Progenitor cell of endocrine pancreas (in vitro differentiated cells): ENCODE data around the gene ENOSF1. TPM values are rescaled to one million over a fixed set of nuclear protein-coding genes. Genes with fewer than 3 reads are reported as not detected.

Experiments used
- DNase-seq: peaks from one replicate; pipeline ENCODE4 v3.0.0; 2021; ENCODE audit warnings: low spot score; ENCODE audit not compliant: unreplicated experiment
- H3K27ac Mint-ChIP-seq: 2 replicates; pipeline ENCODE4 v1.8.0; 2021; ENCODE audit warnings: mild to moderate bottlenecking, moderate library complexity, mixed read lengths
- H3K27me3 Mint-ChIP-seq: 2 replicates; pipeline ENCODE4 v1.8.0; 2021; ENCODE audit warnings: mixed read lengths
- H3K36me3 Mint-ChIP-seq: 2 replicates; pipeline ENCODE4 v1.8.0; 2022; ENCODE audit warnings: mixed read lengths; ENCODE audit not compliant: insufficient read depth
- H3K4me1 Mint-ChIP-seq: 2 replicates; pipeline ENCODE4 v1.8.0; 2021; ENCODE audit warnings: low read depth, mixed read lengths
- H3K4me3 Mint-ChIP-seq: 2 replicates; pipeline ENCODE4 v1.8.0; 2021; ENCODE audit warnings: low read depth, mild to moderate bottlenecking, moderate library complexity, mixed read lengths
- H3K9me3 Mint-ChIP-seq: 2 replicates; pipeline ENCODE4 v1.8.0; 2021; ENCODE audit warnings: low read depth, mixed read lengths
- CTCF ChIP-seq: fragments of 200-600 bp; sonication (generic); IDR thresholded peaks from one replicate; pipeline ENCODE4 v1.5.0; 2021; ENCODE audit warnings: antibody characterized with exemption, mild to moderate bottlenecking; ENCODE audit not compliant: unreplicated experiment
- total RNA-seq: library from RNA; stranded (reverse); gene quantifications from 2 replicates; pipeline ENCODE4 v1.2.1, GENCODE V29; 2021

The ENOSF1 gene
- total RNA-seq, 1 donor from 2014 or later, result 70.8 TPM

- Mint-ChIP-seq H3K27me3 (no peaks in the 10 kb centered on the region), H3K9me3 (peaks cover 7% of the 10 kb centered on the region), H3K4me1 (peaks cover 9% of the 10 kb centered on the region), H3K36me3 (peaks cover 25% of the 10 kb centered on the region), H3K27ac (peak overlapping the region; percentile 60), H3K4me3 (peak overlapping the region; percentile 84)
- DNase-seq, result no peak
- TF ChIP-seq CTCF, result no peak
These were observed 52.8 kb downstream of the ENOSF1 start for GRCh38 chr18:659597-659996.

- Mint-ChIP-seq H3K9me3 (peaks cover 7% of the 10 kb centered on the region), H3K4me1 (peaks cover 9% of the 10 kb centered on the region), H3K36me3 (peaks cover 25% of the 10 kb centered on the region), H3K27ac (peak overlapping the region; percentile 60), H3K4me3 (peak overlapping the region; percentile 84), H3K27me3 (no peaks in the 10 kb centered on the region)
- no peak for DNase-seq
- no peak for TF ChIP-seq CTCF
These were observed 53.4 kb downstream of the ENOSF1 start for GRCh38 chr18:658947-659533.

GRCh38 chr18:658001-658946 lies 54.2 kb downstream of the ENOSF1 start:
- TF ChIP-seq CTCF, result no peak
- H3K4me3 Mint-ChIP-seq, result peak overlapping the region; percentile 84
- peak; percentile 71 for DNase-seq
- H3K27me3 Mint-ChIP-seq, result no peaks in the 10 kb centered on the region
- peaks cover 9% of the 10 kb centered on the region for H3K4me1 Mint-ChIP-seq
- peaks cover 24% of the 10 kb centered on the region for H3K36me3 Mint-ChIP-seq
- H3K9me3 Mint-ChIP-seq, result peaks cover 7% of the 10 kb centered on the region
- peak overlapping the region; percentile 89 for H3K27ac Mint-ChIP-seq

GRCh38 chr18:657311-658000 lies 55.0 kb downstream of the ENOSF1 start, which contains the start of gene TYMS:
Gene TYMS, plus strand, starts transcription at chr18:657653. Its CDS starts 90 bp downstream, at chr18:657743.
- H3K27ac Mint-ChIP-seq, result peak within 1 kb of the TSS; percentile 94
- H3K27me3 Mint-ChIP-seq, result no peaks in the 10 kb centered on the region
- H3K36me3 Mint-ChIP-seq, result peaks cover 22% of the 10 kb centered on the region
- TF ChIP-seq CTCF, result peak; percentile 40
- H3K4me3 Mint-ChIP-seq, result peak within 1 kb of the TSS; percentile 84
- H3K9me3 Mint-ChIP-seq, result peaks cover 7% of the 10 kb centered on the region
- DNase-seq, result peak; percentile 56
- H3K4me1 Mint-ChIP-seq, result peaks cover 9% of the 10 kb centered on the region

GRCh38 chr18:655445-655844 lies 57.0 kb downstream of the ENOSF1 start:
- Mint-ChIP-seq H3K4me1 (peaks cover 9% of the 10 kb centered on the region), H3K27me3 (no peaks in the 10 kb centered on the region), H3K27ac (no peak overlapping the region), H3K9me3 (no peaks in the 10 kb centered on the region), H3K4me3 (peak overlapping the region; percentile 56), H3K36me3 (peaks cover 7% of the 10 kb centered on the region)
- no peak for TF ChIP-seq CTCF
- no peak for DNase-seq
